ENCODE data around the gene RAD54L2. TPM values are rescaled to one million over a fixed set of nuclear protein-coding genes. Genes with fewer than 3 reads are reported as not detected.
A peak's percentile ranks its signal among the peaks of the same experiment; 100 is the strongest.
"Not testable (repeated sequence)": the region's sequence is repeated elsewhere in the genome, so short reads cannot be mapped to it uniquely, and the experiment has no call there.

Gene RAD54L2
- polyA plus RNA-seq, 3 donors from 2014 or later = 10.1 to 22.4 (median 15.0) TPM

GRCh38 chr3:51557993-51558392 is 19.5 kb downstream of the RAD54L2 start:
- peaks cover 0 to 7% (median 4%) of the 10 kb centered on the region in 3 donors for H3K36me3 Mint-ChIP-seq
- H3K27ac Mint-ChIP-seq = peak overlapping the region in 1 of 6 donors; percentile 28

GRCh38 chr3:51559411-51559888 is 20.9 kb downstream of the RAD54L2 start:
- Mint-ChIP-seq H3K27me3 (ENCODE audit: low read depth in 3 of 3) (no peaks in the 10 kb centered on the region), H3K4me1 (peaks cover 9 to 35% of the 10 kb centered on the region in 2 donors), H3K27ac (peak overlapping the region in 1 of 6 donors; percentile 15), H3K4me3 (no peak overlapping the region), H3K9me3 (no peaks in the 10 kb centered on the region), H3K36me3 (peaks cover 0 to 4% (median 3%) of the 10 kb centered on the region in 3 donors)
- no peak for DNase-seq

More at GRCh38 chr3:51557993-51558392, 19.5 kb downstream of the RAD54L2 start:
- Mint-ChIP-seq H3K4me1 (peaks cover 2 to 20% of the 10 kb centered on the region in 2 donors), H3K4me3 (no peak overlapping the region), H3K27me3 (ENCODE audit: low read depth in 3 of 3) (no peaks in the 10 kb centered on the region), H3K9me3 (no peaks in the 10 kb centered on the region)
- DNase-seq = no peak

GRCh38 chr3:51559961-51560360 is 21.4 kb downstream of the RAD54L2 start:
- Mint-ChIP-seq H3K27me3 (ENCODE audit: low read depth in 3 of 3) (no peaks in the 10 kb centered on the region), H3K9me3 (no peaks in the 10 kb centered on the region), H3K27ac (peak overlapping the region in 1 of 6 donors; percentile 22)

GRCh38 chr3:51562403-51562802 is 23.9 kb downstream of the RAD54L2 start:
- H3K9me3 Mint-ChIP-seq; H3K4me3 Mint-ChIP-seq; H3K27me3 Mint-ChIP-seq (ENCODE audit: low read depth in 3 of 3); H3K36me3 Mint-ChIP-seq; DNase-seq; H3K27ac Mint-ChIP-seq: not testable (repeated sequence)
- H3K4me1 Mint-ChIP-seq = peaks cover 16 to 51% of the 10 kb centered on the region in 2 donors

More at GRCh38 chr3:51559961-51560360, 21.4 kb downstream of the RAD54L2 start:
- H3K36me3 Mint-ChIP-seq = peaks cover 0 to 4% (median 3%) of the 10 kb centered on the region in 3 donors
- H3K4me1 Mint-ChIP-seq = peaks cover 9 to 35% of the 10 kb centered on the region in 2 donors
- no peak for DNase-seq
- H3K4me3 Mint-ChIP-seq = no peak overlapping the region

- peak overlapping the region in 3 of 6 donors; percentile 2 to 55 (median 40) for H3K27ac Mint-ChIP-seq
- H3K27me3 Mint-ChIP-seq (ENCODE audit: low read depth in 3 of 3) = peaks cover 0 to 2% (median 0%) of the 10 kb centered on the region in 3 donors
- peaks cover 21 to 47% of the 10 kb centered on the region in 2 donors for H3K4me1 Mint-ChIP-seq
- DNase-seq = no peak
- no peak overlapping the region for H3K4me3 Mint-ChIP-seq
- H3K36me3 Mint-ChIP-seq = peaks cover 0 to 8% (median 3%) of the 10 kb centered on the region in 3 donors
- H3K9me3 Mint-ChIP-seq = no peaks in the 10 kb centered on the region
Measured at GRCh38 chr3:51568036-51568435, 29.5 kb downstream of the RAD54L2 start.

- no peak for DNase-seq
- Mint-ChIP-seq H3K36me3 (peaks cover 0 to 9% (median 4%) of the 10 kb centered on the region in 3 donors), H3K27me3 (ENCODE audit: low read depth in 3 of 3) (peaks cover 0 to 2% (median 0%) of the 10 kb centered on the region in 3 donors), H3K4me3 (no peak overlapping the region), H3K27ac (no peak overlapping the region), H3K4me1 (peaks cover 15 to 38% of the 10 kb centered on the region in 2 donors), H3K9me3 (no peaks in the 10 kb centered on the region)
Measured at GRCh38 chr3:51568996-51569395, 30.5 kb downstream of the RAD54L2 start.

GRCh38 chr3:51578238-51578637 is 39.7 kb downstream of the RAD54L2 start:
- Mint-ChIP-seq H3K4me3 (no peak overlapping the region), H3K4me1 (peaks cover 17 to 23% of the 10 kb centered on the region in 2 donors), H3K36me3 (peaks cover 0 to 15% (median 0%) of the 10 kb centered on the region in 3 donors), H3K27ac (peak overlapping the region in 1 of 6 donors; percentile 1), H3K27me3 (ENCODE audit: low read depth in 3 of 3) (peaks cover 0 to 3% (median 0%) of the 10 kb centered on the region in 3 donors), H3K9me3 (no peaks in the 10 kb centered on the region)
- no peak for DNase-seq

GRCh38 chr3:51580418-51580817 is 41.9 kb downstream of the RAD54L2 start:
- H3K4me3 Mint-ChIP-seq = no peak overlapping the region
- peaks cover 0 to 3% (median 0%) of the 10 kb centered on the region in 3 donors for H3K27me3 Mint-ChIP-seq (ENCODE audit: low read depth in 3 of 3)
- H3K4me1 Mint-ChIP-seq = peaks cover 20 to 30% of the 10 kb centered on the region in 2 donors
- H3K36me3 Mint-ChIP-seq = peaks cover 0 to 4% (median 0%) of the 10 kb centered on the region in 3 donors
- no peak for DNase-seq
- no peaks in the 10 kb centered on the region for H3K9me3 Mint-ChIP-seq
- H3K27ac Mint-ChIP-seq = no peak overlapping the region

GRCh38 chr3:51581524-51581923 is 43.0 kb downstream of the RAD54L2 start:
- DNase-seq = no peak
- Mint-ChIP-seq H3K4me1 (peaks cover 18 to 24% of the 10 kb centered on the region in 2 donors), H3K36me3 (peaks cover 0 to 4% (median 0%) of the 10 kb centered on the region in 3 donors), H3K9me3 (no peaks in the 10 kb centered on the region), H3K27me3 (ENCODE audit: low read depth in 3 of 3) (peaks cover 0 to 3% (median 0%) of the 10 kb centered on the region in 3 donors), H3K4me3 (no peak overlapping the region), H3K27ac (peak overlapping the region in 2 of 6 donors; percentile 40 to 70)

- H3K36me3 Mint-ChIP-seq = peaks cover 0 to 7% (median 3%) of the 10 kb centered on the region in 3 donors
- peaks cover 0 to 2% (median 0%) of the 10 kb centered on the region in 3 donors for H3K27me3 Mint-ChIP-seq (ENCODE audit: low read depth in 3 of 3)
- no peak for DNase-seq
- peaks cover 14 to 25% of the 10 kb centered on the region in 2 donors for H3K4me1 Mint-ChIP-seq
- no peaks in the 10 kb centered on the region for H3K9me3 Mint-ChIP-seq
- H3K27ac Mint-ChIP-seq = no peak overlapping the region
- H3K4me3 Mint-ChIP-seq = no peak overlapping the region
Measured at GRCh38 chr3:51585197-51585596, 46.7 kb downstream of the RAD54L2 start.

- Mint-ChIP-seq H3K27ac (no peak overlapping the region), H3K4me1 (peaks cover 14 to 25% of the 10 kb centered on the region in 2 donors), H3K9me3 (no peaks in the 10 kb centered on the region), H3K36me3 (peaks cover 7 to 10% (median 8%) of the 10 kb centered on the region in 3 donors), H3K4me3 (no peak overlapping the region), H3K27me3 (ENCODE audit: low read depth in 3 of 3) (peaks cover 0 to 2% (median 0%) of the 10 kb centered on the region in 3 donors)
- no peak for DNase-seq
Measured at GRCh38 chr3:51585871-51586270, 47.4 kb downstream of the RAD54L2 start.

Other genes starting within 250 kb of the RAD54L2 start
- gene MANF, start 153.4 kb upstream of the RAD54L2 start, polyA plus RNA-seq = 100 to 1,000 TPM in 1 of 3 donors, 10 to 100 TPM in 2; 58.7 to 109 (median 82.4) TPM
- gene RBM15B, start 147.4 kb upstream of the RAD54L2 start, polyA plus RNA-seq = 10 to 100 TPM; 10.3 to 12.1 (median 11.3) TPM
- 10 to 100 TPM in 1 of 3 donors, 1 to 10 TPM in 2; 3.5 to 13.5 (median 4.7) TPM for gene DCAF1, start 38.7 kb upstream of the RAD54L2 start, polyA plus RNA-seq
- 100 to 1,000 TPM; 101 to 155 (median 131) TPM for gene TEX264, start 132.5 kb downstream of the RAD54L2 start, polyA plus RNA-seq
- gene GRM2, start 168.3 kb downstream of the RAD54L2 start, polyA plus RNA-seq = not detected
- gene IQCF6, start 240.5 kb downstream of the RAD54L2 start, polyA plus RNA-seq = not detected

Measured in immature natural killer cell (primary cell).